Ishikawa (cell line): ENCODE data around the gene ATP9A.

Source experiments
- CEBPB ChIP-seq: IDR thresholded peaks from 2 replicates; pipeline ENCODE4 v1.6.1; 2012
- NFIC ChIP-seq: IDR thresholded peaks from 2 replicates; pipeline ENCODE4 v1.6.1; 2012
- REST ChIP-seq: IDR thresholded peaks from 2 replicates; pipeline ENCODE4 v1.6.1; 2012; ENCODE audit warnings: low read depth, mild to moderate bottlenecking
- TAF1 ChIP-seq: IDR thresholded peaks from 2 replicates; pipeline ENCODE4 v1.6.1; 2012; ENCODE audit warnings: low read depth, mild to moderate bottlenecking
- USF1 ChIP-seq: IDR thresholded peaks from 2 replicates; pipeline ENCODE4 v1.6.1; 2012
- ZBTB7A ChIP-seq: IDR thresholded peaks from 2 replicates; pipeline ENCODE4 v1.6.1; 2012; ENCODE audit warnings: low read depth

- TF ChIP-seq ZBTB7A (no peak), REST (no peak), TAF1 (no peak), CEBPB (no peak), USF1 (no peak), NFIC (no peak)
Measured at GRCh38 chr20:51803148-51803854, 35.1 kb upstream of the ATP9A start.
